ENCODE results near the gene TNK1. TPM values are rescaled to one million over a fixed set of nuclear protein-coding genes. Genes with fewer than 3 reads are reported as not detected.

TNK1 gene
- total RNA-seq, 4 donors from 2014 or later: 38.9 to 110 (median 53.2) TPM

GRCh38 chr17:7431231-7431630, 50.3 kb downstream of the TNK1 start:
- H3K27me3 ChIP-seq: no peaks in the 10 kb centered on the region
- no peaks in the 10 kb centered on the region for H3K9me3 ChIP-seq
- intact Hi-C loops (cut with DNase I; ENCODE audit: low total_unique reads): no loop called here
- H3K36me3 ChIP-seq: no peaks in the 10 kb centered on the region
- in situ Hi-C loops (cut with MboI; ENCODE audit: low pct_ligation_motif_present in 1 of 4, low pct_unique_long_range_greater_than_20kb in 1 of 4, low sequenced_read_pairs in 3 of 4): loop anchor here in 2 of 4 donors (10.0 kb wide), 2 partner anchors 66 to 76 kb away; partner anchors contain the start of genes KCTD11 (in 1 of the 2) and TMEM95 (in 1 of the 2)
- no peak overlapping the region for H3K4me3 ChIP-seq
- 85 to 100% methylated on average over 1 of the region's 1 CpG for WGBS, 2 donors (ENCODE audit: low coverage in 1 of 2)
- peaks cover 3 to 12% (median 8%) of the 10 kb centered on the region in 4 donors for H3K4me1 ChIP-seq
- H3K27ac ChIP-seq: no peak overlapping the region
- no peak for TF ChIP-seq CTCF (IDR thresholded peaks at IDR 0.05)
- no peak for TF ChIP-seq EP300 (IDR thresholded peaks at IDR 0.05; ENCODE audit: low read depth)
- no peak for TF ChIP-seq POLR2AphosphoS5 (IDR thresholded peaks at IDR 0.05)
- no peak for TF ChIP-seq POLR2A (IDR thresholded peaks at IDR 0.05)
- DNase-seq: no peak

GRCh38 chr17:7432296-7432695, 51.4 kb downstream of the TNK1 start:
- WGBS, 2 donors (ENCODE audit: low coverage in 1 of 2): 94% methylated on average over 11 of the region's 11 CpGs; no CpG with 5 or more reads in 1 of the 2 donors
- DNase-seq: no peak
- intact Hi-C loops (cut with DNase I; ENCODE audit: low total_unique reads): no loop called here
- Histone ChIP-seq H3K27ac (no peak overlapping the region), H3K27me3 (no peaks in the 10 kb centered on the region), H3K4me3 (no peak overlapping the region), H3K4me1 (peaks cover 11 to 22% (median 19%) of the 10 kb centered on the region in 4 donors), H3K36me3 (no peaks in the 10 kb centered on the region), H3K9me3 (no peaks in the 10 kb centered on the region)
- in situ Hi-C loops (cut with MboI; ENCODE audit: low pct_ligation_motif_present in 1 of 4, low pct_unique_long_range_greater_than_20kb in 1 of 4, low sequenced_read_pairs in 3 of 4): loop anchor here in 2 of 4 donors (10.0 kb wide), 2 partner anchors 67 to 77 kb away; partner anchors contain the start of genes KCTD11 (in 1 of the 2) and TMEM95 (in 1 of the 2)
- TF ChIP-seq POLR2AphosphoS5 (IDR thresholded peaks at IDR 0.05) (no peak), EP300 (IDR thresholded peaks at IDR 0.05; ENCODE audit: low read depth) (no peak), POLR2A (IDR thresholded peaks at IDR 0.05) (no peak), CTCF (IDR thresholded peaks at IDR 0.05) (no peak)

GRCh38 chr17:7435676-7436555, 55.0 kb downstream of the TNK1 start:
- DNase-seq: peak; percentile 69
- H3K27me3 ChIP-seq: peaks cover 32% of the 10 kb centered on the region
- H3K9me3 ChIP-seq: no peaks in the 10 kb centered on the region
- peak overlapping the region; percentile 82 to 90 (median 87) for H3K27ac ChIP-seq
- WGBS, 2 donors (ENCODE audit: low coverage in 1 of 2): 7% methylated on average over 48 of the region's 49 CpGs; no CpG with 5 or more reads in 1 of the 2 donors
- TF ChIP-seq EP300 (IDR thresholded peaks at IDR 0.05; ENCODE audit: low read depth) (no peak), POLR2A (IDR thresholded peaks at IDR 0.05) (peak; percentile 43), POLR2AphosphoS5 (IDR thresholded peaks at IDR 0.05) (peak in 1 of 3 donors; percentile 14), CTCF (IDR thresholded peaks at IDR 0.05) (peak in 3 of 5 experiments; percentile 24 to 25 (median 24))
- intact Hi-C loops (cut with DNase I; ENCODE audit: low total_unique reads) (no loop called here), in situ Hi-C loops (cut with MboI; ENCODE audit: low pct_ligation_motif_present in 1 of 4, low pct_unique_long_range_greater_than_20kb in 1 of 4, low sequenced_read_pairs in 3 of 4) (loop anchor here in 2 of 4 donors (10.0 kb wide), 2 partner anchors 71 to 81 kb away; partner anchors contain the start of genes KCTD11 (in 1 of the 2) and TMEM95 (in 1 of the 2))
- H3K4me1 ChIP-seq: peaks cover 26 to 51% (median 42%) of the 10 kb centered on the region in 4 donors
- H3K36me3 ChIP-seq: no peaks in the 10 kb centered on the region
- H3K4me3 ChIP-seq: peak overlapping the region; percentile 33 to 79 (median 53)

All from transverse colon (tissue), 4 donors.